ENCODE results near the gene PIK3CD. TPM values are rescaled to one million over a fixed set of nuclear protein-coding genes. Genes with fewer than 3 reads are reported as not detected.
A peak's percentile ranks its signal among the peaks of the same experiment; 100 is the strongest.

PIK3CD gene
- total and polyA plus RNA-seq, 10 of the 15 experiments (the other 5 are each of a cell fraction or from before 2014, with no cell fraction given) = 7.0 to 101 (median 51.1) TPM

DNA sequence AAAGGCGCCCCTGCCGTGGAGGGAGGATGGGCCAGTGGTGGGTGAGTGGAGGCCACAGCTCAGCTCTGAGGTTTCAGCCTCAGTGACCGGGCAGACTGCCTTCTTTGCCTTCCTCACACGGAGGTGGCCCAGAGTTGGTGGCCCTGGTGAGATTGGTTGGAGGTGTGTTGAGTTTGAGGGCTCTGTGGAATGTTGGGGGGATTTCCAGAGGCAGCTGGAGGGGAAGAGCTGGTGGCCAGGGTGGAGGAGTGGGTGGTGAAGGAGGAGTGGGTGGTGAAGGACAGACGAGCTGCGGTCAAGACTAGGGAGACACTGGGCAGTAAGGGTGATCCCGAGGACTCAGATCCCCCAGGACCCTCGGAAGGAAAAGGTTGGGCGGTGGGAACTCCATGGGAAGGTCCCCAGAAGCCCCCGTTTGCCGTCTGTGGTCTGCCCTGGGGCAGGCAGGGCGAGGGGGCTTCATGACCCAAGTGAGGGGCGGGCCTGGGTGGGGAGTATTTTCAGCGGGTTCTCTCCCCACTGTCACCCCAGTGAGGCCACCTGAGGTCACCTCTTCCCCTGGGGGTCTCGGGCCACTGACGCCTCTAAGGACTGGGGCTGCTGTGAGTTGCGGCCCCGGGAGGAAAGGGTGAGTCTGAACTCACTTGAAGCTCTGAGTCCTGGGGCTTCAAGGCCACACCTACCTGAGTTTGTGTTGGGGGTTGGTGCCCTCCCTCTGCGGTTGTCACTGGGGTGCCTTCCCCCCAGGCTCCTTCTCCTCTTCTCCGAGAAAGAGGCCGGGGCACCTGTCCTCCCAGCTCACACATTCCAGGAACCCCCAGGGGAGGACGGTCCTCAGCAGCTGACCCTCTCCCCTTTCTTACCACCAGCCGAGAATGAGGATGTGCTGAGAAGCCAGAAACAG lies 22.7 kb upstream of the PIK3CD start (continued):
- TF ChIP-seq, protein P1, sequence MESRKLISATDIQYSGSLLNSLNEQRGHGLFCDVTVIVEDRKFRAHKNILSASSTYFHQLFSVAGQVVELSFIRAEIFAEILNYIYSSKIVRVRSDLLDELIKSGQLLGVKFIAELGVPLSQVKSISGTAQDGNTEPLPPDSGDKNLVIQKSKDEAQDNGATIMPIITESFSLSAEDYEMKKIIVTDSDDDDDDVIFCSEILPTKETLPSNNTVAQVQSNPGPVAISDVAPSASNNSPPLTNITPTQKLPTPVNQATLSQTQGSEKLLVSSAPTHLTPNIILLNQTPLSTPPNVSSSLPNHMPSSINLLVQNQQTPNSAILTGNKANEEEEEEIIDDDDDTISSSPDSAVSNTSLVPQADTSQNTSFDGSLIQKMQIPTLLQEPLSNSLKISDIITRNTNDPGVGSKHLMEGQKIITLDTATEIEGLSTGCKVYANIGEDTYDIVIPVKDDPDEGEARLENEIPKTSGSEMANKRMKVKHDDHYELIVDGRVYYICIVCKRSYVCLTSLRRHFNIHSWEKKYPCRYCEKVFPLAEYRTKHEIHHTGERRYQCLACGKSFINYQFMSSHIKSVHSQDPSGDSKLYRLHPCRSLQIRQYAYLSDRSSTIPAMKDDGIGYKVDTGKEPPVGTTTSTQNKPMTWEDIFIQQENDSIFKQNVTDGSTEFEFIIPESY (IDR thresholded peaks at IDR 0.05) = no peak
- TF ChIP-seq PAX8 (IDR thresholded peaks at IDR 0.05) = no peak
- TF ChIP-seq DPF2 (IDR thresholded peaks at IDR 0.05) = peak; percentile 84; the same call in 1 of the 2 replicates
- no peak for TF ChIP-seq STAT1 (conservative IDR thresholded peaks at IDR 0.05)
- 0 out of 2 replicates have a peak, but pooled peaks have one; percentile 33 for TF ChIP-seq BCL11A (IDR thresholded peaks at IDR 0.05; ENCODE audit: low read depth, low read length)
- peak; percentile 62; the same call in 1 of the 3 replicates for TF ChIP-seq POU2F2 (IDR thresholded peaks at IDR 0.05; ENCODE audit: borderline replicate concordance, low read depth, low read length)
- TF ChIP-seq ZNF217 (IDR thresholded peaks at IDR 0.05) = no peak
- no peak for TF ChIP-seq CREB1 (IDR thresholded peaks at IDR 0.05; ENCODE audit: low read depth)
- TF ChIP-seq NR2C2 (IDR thresholded peaks at IDR 0.05; ENCODE audit: borderline replicate concordance, control insufficient read depth, insufficient read length, low read depth) = no peak
- TF ChIP-seq CEBPB (IDR thresholded peaks at IDR 0.05; ENCODE audit: borderline replicate concordance in 1 of 2, low read depth in 2 of 2, low read length in 2 of 2) = no peak
- TF ChIP-seq KLF5 (IDR thresholded peaks at IDR 0.05; ENCODE audit: partially characterized antibody) = no peak
- TF ChIP-seq, protein P2, sequence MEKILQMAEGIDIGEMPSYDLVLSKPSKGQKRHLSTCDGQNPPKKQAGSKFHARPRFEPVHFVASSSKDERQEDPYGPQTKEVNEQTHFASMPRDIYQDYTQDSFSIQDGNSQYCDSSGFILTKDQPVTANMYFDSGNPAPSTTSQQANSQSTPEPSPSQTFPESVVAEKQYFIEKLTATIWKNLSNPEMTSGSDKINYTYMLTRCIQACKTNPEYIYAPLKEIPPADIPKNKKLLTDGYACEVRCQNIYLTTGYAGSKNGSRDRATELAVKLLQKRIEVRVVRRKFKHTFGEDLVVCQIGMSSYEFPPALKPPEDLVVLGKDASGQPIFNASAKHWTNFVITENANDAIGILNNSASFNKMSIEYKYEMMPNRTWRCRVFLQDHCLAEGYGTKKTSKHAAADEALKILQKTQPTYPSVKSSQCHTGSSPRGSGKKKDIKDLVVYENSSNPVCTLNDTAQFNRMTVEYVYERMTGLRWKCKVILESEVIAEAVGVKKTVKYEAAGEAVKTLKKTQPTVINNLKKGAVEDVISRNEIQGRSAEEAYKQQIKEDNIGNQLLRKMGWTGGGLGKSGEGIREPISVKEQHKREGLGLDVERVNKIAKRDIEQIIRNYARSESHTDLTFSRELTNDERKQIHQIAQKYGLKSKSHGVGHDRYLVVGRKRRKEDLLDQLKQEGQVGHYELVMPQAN (conservative IDR thresholded peaks at IDR 0.05) = no peak
- TF ChIP-seq, protein P3, sequence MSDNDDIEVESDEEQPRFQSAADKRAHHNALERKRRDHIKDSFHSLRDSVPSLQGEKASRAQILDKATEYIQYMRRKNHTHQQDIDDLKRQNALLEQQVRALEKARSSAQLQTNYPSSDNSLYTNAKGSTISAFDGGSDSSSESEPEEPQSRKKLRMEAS (IDR thresholded peaks at IDR 0.05; ENCODE audit: low read depth, low read length) = peak; percentile 15
- no peak; the same call in 1 of the 2 replicates for TF ChIP-seq RB1 (IDR thresholded peaks at IDR 0.05; ENCODE audit: borderline replicate concordance)
- no peak for TF ChIP-seq FOS (IDR thresholded peaks at IDR 0.05; ENCODE audit: borderline replicate concordance, extremely low read depth, insufficient read length)
- 0 out of 2 replicates have a peak, but pooled peaks have one; percentile 8 for TF ChIP-seq YY1 (IDR thresholded peaks at IDR 0.05; ENCODE audit: low read depth, low read length)
- TF ChIP-seq HDGF (IDR thresholded peaks at IDR 0.05) = peak; percentile 82
- TF ChIP-seq, protein P4, sequence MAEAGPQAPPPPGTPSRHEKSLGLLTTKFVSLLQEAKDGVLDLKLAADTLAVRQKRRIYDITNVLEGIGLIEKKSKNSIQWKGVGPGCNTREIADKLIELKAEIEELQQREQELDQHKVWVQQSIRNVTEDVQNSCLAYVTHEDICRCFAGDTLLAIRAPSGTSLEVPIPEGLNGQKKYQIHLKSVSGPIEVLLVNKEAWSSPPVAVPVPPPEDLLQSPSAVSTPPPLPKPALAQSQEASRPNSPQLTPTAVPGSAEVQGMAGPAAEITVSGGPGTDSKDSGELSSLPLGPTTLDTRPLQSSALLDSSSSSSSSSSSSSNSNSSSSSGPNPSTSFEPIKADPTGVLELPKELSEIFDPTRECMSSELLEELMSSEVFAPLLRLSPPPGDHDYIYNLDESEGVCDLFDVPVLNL (IDR thresholded peaks at IDR 0.05; ENCODE audit: low read depth, low read length) = no peak
- TF ChIP-seq, protein P5, sequence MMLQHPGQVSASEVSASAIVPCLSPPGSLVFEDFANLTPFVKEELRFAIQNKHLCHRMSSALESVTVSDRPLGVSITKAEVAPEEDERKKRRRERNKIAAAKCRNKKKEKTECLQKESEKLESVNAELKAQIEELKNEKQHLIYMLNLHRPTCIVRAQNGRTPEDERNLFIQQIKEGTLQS (IDR thresholded peaks at IDR 0.05; ENCODE audit: borderline replicate concordance, extremely low read depth, low read depth, low read length) = no peak
- peak in 1 of 2 experiments; percentile 93; a peak in 1 of 3 replicates for TF ChIP-seq EGR1 (IDR thresholded peaks at IDR 0.05; ENCODE audit: borderline replicate concordance in 1 of 2, low read depth in 2 of 2, low read length in 2 of 2)
- TF ChIP-seq ZNF274 (IDR thresholded peaks at IDR 0.05; ENCODE audit: insufficient read depth, insufficient read length) = no peak
- no peak for TF ChIP-seq FOXM1 (IDR thresholded peaks at IDR 0.05; ENCODE audit: low read depth, low read length)
- peak; percentile 8; the same call in 1 of the 2 replicates for TF ChIP-seq MTA2 (IDR thresholded peaks at IDR 0.05; ENCODE audit: low read depth)
- no peak for TF ChIP-seq TCF7 (IDR thresholded peaks at IDR 0.05; ENCODE audit: borderline replicate concordance)
- no peak for TF ChIP-seq ZZZ3 (IDR thresholded peaks at IDR 0.05; ENCODE audit: control insufficient read depth, insufficient read length, low read depth)
